ENCODE measurements around the gene STK24.

Gene STK24

GRCh38 chr13:98462241-98462882 is 114.5 kb downstream of the STK24 start:
- H3K4me3 Mint-ChIP-seq = no peak overlapping the region
- H3K4me1 Mint-ChIP-seq = peaks cover 41% of the 10 kb centered on the region
- no peaks in the 10 kb centered on the region for H3K9me3 Mint-ChIP-seq
- no peak for TF ChIP-seq CTCF (IDR thresholded peaks at IDR 0.05; ENCODE audit: unreplicated experiment in 3 of 3)
- H3K27me3 Mint-ChIP-seq (ENCODE audit: low read depth) = no peaks in the 10 kb centered on the region
- H3K36me3 Mint-ChIP-seq (ENCODE audit: low read depth) = peaks cover 72% of the 10 kb centered on the region
- no peak overlapping the region for H3K27ac Mint-ChIP-seq

DNA sequence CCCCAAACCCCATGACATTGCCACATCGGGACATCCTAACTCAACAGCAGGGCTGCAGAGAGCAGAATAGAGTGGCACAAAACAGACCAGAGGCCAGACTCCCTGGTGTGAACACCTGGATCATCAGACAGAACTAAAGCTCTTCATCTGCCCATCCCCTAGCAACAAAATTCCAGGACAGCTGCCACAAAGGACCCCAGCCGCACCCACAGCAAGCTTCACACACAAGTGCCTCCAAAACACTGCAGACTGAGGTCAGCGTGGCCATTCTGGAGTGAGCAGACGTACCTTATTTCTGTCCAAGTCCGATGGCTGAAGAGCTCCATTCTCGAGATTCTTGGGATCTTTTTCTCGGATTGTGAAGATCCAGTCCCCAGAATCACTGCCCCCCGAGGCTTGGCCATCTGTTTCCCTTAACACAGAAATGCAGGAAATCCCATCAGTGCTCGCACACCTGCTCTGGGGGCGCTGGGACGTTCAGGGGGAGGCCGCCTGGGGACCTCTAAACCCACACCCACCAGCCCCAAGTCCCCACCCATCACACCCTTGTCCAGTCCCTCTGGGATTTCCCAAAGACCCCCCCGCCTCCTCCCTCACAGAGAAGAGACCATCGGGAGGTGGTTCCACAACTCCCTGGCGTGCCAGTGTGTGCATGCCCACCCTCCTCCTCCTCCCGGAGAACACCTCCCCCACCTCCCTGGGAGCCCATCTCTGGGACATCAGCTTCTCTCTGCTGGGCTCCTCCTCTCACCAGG is 115.2 kb downstream of the STK24 start:
- Mint-ChIP-seq H3K9me3 (no peaks in the 10 kb centered on the region), H3K36me3 (ENCODE audit: low read depth) (peaks cover 74% of the 10 kb centered on the region), H3K4me1 (peaks cover 40% of the 10 kb centered on the region), H3K27me3 (ENCODE audit: low read depth) (no peaks in the 10 kb centered on the region), H3K4me3 (no peak overlapping the region), H3K27ac (no peak overlapping the region)
- no peak for TF ChIP-seq CTCF (IDR thresholded peaks at IDR 0.05; ENCODE audit: unreplicated experiment in 3 of 3)

GRCh38 chr13:98460516-98460915 is 116.4 kb downstream of the STK24 start:
- Mint-ChIP-seq H3K27me3 (ENCODE audit: low read depth) (no peaks in the 10 kb centered on the region), H3K4me1 (peaks cover 44% of the 10 kb centered on the region), H3K36me3 (ENCODE audit: low read depth) (peaks cover 74% of the 10 kb centered on the region), H3K27ac (no peak overlapping the region), H3K4me3 (no peak overlapping the region), H3K9me3 (no peaks in the 10 kb centered on the region)
- TF ChIP-seq CTCF (IDR thresholded peaks at IDR 0.05; ENCODE audit: unreplicated experiment in 3 of 3) = no peak

DNA sequence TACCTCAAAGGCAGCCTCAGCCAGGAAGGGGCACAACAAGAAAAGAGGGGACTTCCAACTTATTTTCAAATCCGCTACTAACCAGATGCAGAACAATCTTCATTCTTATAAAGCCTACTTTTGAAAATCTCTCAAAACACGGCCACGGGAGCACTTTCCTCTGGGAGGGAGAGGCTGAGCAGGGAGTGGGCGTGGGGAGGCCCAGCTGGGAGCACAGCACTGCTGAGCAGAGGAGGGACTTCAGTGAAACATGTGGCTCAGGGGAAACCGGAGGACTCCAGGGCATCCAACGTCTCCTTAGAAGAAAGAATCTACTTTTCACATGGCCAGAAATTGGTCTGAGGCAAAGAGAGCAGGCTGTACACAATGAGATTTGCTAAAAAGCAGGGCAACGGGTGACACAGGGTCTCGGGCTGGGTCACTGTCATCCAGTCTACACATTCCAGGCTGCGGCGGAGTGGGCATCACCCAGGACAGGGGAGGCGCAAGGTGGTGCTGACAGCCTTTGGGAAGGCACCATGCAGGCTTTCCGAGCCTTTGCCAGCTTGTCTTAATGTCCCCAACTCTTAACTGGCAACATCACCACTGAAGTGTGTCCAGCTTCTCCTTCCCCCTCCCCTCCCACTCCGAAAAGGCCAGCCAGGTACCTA is 117.1 kb downstream of the STK24 start:
- Mint-ChIP-seq H3K36me3 (ENCODE audit: low read depth) (peaks cover 74% of the 10 kb centered on the region), H3K27ac (peak overlapping the region in 2 of 3 experiments; percentile 22 to 61), H3K9me3 (no peaks in the 10 kb centered on the region), H3K4me3 (no peak overlapping the region), H3K4me1 (peaks cover 49% of the 10 kb centered on the region), H3K27me3 (ENCODE audit: low read depth) (no peaks in the 10 kb centered on the region)
- TF ChIP-seq CTCF (IDR thresholded peaks at IDR 0.05; ENCODE audit: unreplicated experiment in 3 of 3) = no peak

GRCh38 chr13:98459171-98459681 is 117.7 kb downstream of the STK24 start:
- no peaks in the 10 kb centered on the region for H3K9me3 Mint-ChIP-seq
- no peak overlapping the region for H3K4me3 Mint-ChIP-seq
- peaks cover 78% of the 10 kb centered on the region for H3K36me3 Mint-ChIP-seq (ENCODE audit: low read depth)
- peaks cover 55% of the 10 kb centered on the region for H3K4me1 Mint-ChIP-seq
- no peak for TF ChIP-seq CTCF (IDR thresholded peaks at IDR 0.05; ENCODE audit: unreplicated experiment in 3 of 3)
- peak overlapping the region in 2 of 3 experiments; percentile 22 to 61 for H3K27ac Mint-ChIP-seq
- no peaks in the 10 kb centered on the region for H3K27me3 Mint-ChIP-seq (ENCODE audit: low read depth)
